Measurements from ENCODE around the gene JAZF1. TPM values are rescaled to one million over a fixed set of nuclear protein-coding genes. Genes with fewer than 3 reads are reported as not detected.

JAZF1 gene
- total and polyA plus RNA-seq, 2 of the 8 experiments (the other 6 are each of a cell fraction or from before 2014, with no cell fraction given): 2.6 to 21.8 TPM

- TF ChIP-seq, protein P1, sequence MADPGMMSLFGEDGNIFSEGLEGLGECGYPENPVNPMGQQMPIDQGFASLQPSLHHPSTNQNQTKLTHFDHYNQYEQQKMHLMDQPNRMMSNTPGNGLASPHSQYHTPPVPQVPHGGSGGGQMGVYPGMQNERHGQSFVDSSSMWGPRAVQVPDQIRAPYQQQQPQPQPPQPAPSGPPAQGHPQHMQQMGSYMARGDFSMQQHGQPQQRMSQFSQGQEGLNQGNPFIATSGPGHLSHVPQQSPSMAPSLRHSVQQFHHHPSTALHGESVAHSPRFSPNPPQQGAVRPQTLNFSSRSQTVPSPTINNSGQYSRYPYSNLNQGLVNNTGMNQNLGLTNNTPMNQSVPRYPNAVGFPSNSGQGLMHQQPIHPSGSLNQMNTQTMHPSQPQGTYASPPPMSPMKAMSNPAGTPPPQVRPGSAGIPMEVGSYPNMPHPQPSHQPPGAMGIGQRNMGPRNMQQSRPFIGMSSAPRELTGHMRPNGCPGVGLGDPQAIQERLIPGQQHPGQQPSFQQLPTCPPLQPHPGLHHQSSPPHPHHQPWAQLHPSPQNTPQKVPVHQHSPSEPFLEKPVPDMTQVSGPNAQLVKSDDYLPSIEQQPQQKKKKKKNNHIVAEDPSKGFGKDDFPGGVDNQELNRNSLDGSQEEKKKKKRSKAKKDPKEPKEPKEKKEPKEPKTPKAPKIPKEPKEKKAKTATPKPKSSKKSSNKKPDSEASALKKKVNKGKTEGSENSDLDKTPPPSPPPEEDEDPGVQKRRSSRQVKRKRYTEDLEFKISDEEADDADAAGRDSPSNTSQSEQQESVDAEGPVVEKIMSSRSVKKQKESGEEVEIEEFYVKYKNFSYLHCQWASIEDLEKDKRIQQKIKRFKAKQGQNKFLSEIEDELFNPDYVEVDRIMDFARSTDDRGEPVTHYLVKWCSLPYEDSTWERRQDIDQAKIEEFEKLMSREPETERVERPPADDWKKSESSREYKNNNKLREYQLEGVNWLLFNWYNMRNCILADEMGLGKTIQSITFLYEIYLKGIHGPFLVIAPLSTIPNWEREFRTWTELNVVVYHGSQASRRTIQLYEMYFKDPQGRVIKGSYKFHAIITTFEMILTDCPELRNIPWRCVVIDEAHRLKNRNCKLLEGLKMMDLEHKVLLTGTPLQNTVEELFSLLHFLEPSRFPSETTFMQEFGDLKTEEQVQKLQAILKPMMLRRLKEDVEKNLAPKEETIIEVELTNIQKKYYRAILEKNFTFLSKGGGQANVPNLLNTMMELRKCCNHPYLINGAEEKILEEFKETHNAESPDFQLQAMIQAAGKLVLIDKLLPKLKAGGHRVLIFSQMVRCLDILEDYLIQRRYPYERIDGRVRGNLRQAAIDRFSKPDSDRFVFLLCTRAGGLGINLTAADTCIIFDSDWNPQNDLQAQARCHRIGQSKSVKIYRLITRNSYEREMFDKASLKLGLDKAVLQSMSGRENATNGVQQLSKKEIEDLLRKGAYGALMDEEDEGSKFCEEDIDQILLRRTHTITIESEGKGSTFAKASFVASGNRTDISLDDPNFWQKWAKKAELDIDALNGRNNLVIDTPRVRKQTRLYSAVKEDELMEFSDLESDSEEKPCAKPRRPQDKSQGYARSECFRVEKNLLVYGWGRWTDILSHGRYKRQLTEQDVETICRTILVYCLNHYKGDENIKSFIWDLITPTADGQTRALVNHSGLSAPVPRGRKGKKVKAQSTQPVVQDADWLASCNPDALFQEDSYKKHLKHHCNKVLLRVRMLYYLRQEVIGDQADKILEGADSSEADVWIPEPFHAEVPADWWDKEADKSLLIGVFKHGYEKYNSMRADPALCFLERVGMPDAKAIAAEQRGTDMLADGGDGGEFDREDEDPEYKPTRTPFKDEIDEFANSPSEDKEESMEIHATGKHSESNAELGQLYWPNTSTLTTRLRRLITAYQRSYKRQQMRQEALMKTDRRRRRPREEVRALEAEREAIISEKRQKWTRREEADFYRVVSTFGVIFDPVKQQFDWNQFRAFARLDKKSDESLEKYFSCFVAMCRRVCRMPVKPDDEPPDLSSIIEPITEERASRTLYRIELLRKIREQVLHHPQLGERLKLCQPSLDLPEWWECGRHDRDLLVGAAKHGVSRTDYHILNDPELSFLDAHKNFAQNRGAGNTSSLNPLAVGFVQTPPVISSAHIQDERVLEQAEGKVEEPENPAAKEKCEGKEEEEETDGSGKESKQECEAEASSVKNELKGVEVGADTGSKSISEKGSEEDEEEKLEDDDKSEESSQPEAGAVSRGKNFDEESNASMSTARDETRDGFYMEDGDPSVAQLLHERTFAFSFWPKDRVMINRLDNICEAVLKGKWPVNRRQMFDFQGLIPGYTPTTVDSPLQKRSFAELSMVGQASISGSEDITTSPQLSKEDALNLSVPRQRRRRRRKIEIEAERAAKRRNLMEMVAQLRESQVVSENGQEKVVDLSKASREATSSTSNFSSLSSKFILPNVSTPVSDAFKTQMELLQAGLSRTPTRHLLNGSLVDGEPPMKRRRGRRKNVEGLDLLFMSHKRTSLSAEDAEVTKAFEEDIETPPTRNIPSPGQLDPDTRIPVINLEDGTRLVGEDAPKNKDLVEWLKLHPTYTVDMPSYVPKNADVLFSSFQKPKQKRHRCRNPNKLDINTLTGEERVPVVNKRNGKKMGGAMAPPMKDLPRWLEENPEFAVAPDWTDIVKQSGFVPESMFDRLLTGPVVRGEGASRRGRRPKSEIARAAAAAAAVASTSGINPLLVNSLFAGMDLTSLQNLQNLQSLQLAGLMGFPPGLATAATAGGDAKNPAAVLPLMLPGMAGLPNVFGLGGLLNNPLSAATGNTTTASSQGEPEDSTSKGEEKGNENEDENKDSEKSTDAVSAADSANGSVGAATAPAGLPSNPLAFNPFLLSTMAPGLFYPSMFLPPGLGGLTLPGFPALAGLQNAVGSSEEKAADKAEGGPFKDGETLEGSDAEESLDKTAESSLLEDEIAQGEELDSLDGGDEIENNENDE (IDR thresholded peaks at IDR 0.05; ENCODE audit: insufficient replicate concordance, low read length): peak; percentile 75
- no peak for TF ChIP-seq SP4 (IDR thresholded peaks at IDR 0.05; ENCODE audit: low read length)
- no peak for TF ChIP-seq MAX (IDR thresholded peaks at IDR 0.05)
- TF ChIP-seq CREB1 (IDR thresholded peaks at IDR 0.05): no peak
- TF ChIP-seq POLR2A (IDR thresholded peaks at IDR 0.05; ENCODE audit: control extremely low read depth in 1 of 2, low read depth in 2 of 2, low read length in 2 of 2): no peak
- no peak for TF ChIP-seq SAP30 (IDR thresholded peaks at IDR 0.05; ENCODE audit: insufficient read depth, insufficient replicate concordance, low read length)
- no peak for TF ChIP-seq KDM5A (IDR thresholded peaks at IDR 0.05; ENCODE audit: low read length)
- no peak for TF ChIP-seq KDM1A (IDR thresholded peaks at IDR 0.05; ENCODE audit: borderline replicate concordance, low read length)
- TF ChIP-seq ASH2L (IDR thresholded peaks at IDR 0.05; ENCODE audit: low read length): no peak
- TF ChIP-seq YY1 (IDR thresholded peaks at IDR 0.05; ENCODE audit: low read depth, low read length): 0 out of 2 replicates have a peak, but pooled peaks have one; percentile 31
- no peak for TF ChIP-seq EGR1 (IDR thresholded peaks at IDR 0.05; ENCODE audit: borderline replicate concordance, low read depth, low read length)
- TF ChIP-seq POLR2AphosphoS5 (IDR thresholded peaks at IDR 0.05; ENCODE audit: low read depth, low read length): no peak
- no peak for TF ChIP-seq MAFK (IDR thresholded peaks at IDR 0.05; ENCODE audit: low read depth, low read length)
- no peak for TF ChIP-seq CHD1 (IDR thresholded peaks at IDR 0.05; ENCODE audit: low read depth, low read length)
These were observed 270.3 kb downstream of the JAZF1 start (continued) for GRCh38 chr7:27910326-27910725.

Data from H1 (cell line).